Fibroblast of mammary gland (primary cell): ENCODE data around the gene COLGALT1.

Experiments
- DNase-seq: peaks from one replicate; pipeline ENCODE4 v3.0.0-alpha.2; 2010; ENCODE audit warnings: low read depth
- H3K4me3 ChIP-seq: 2 replicates; pipeline ENCODE4 v1.5.1; 2011; ENCODE audit warnings: low read depth, mild to moderate bottlenecking, low read length, moderate library complexity; ENCODE audit not compliant: control insufficient read depth
- CTCF ChIP-seq: conservative IDR thresholded peaks from 2 replicates; pipeline ENCODE4 v1.5.1; 2011; ENCODE audit warnings: low read depth, low read length, inconsistent platforms; ENCODE audit not compliant: control insufficient read depth, insufficient read depth

The COLGALT1 gene

GRCh38 chr19:17532557-17532956 lies 22.9 kb upstream of the COLGALT1 start:
- DNase-seq, result no peak
- no peak for TF ChIP-seq CTCF
- H3K4me3 ChIP-seq, result no peak overlapping the region

GRCh38 chr19:17534767-17535166 lies 20.7 kb upstream of the COLGALT1 start:
- no peak overlapping the region for H3K4me3 ChIP-seq
- no peak for DNase-seq
- TF ChIP-seq CTCF, result no peak

GRCh38 chr19:17536955-17537354 lies 18.5 kb upstream of the COLGALT1 start:
- TF ChIP-seq CTCF, result no peak
- peak; percentile 3 for DNase-seq
- H3K4me3 ChIP-seq, result no peak overlapping the region

- no peak for TF ChIP-seq CTCF
- DNase-seq, result no peak
- peak overlapping the region; percentile 37 for H3K4me3 ChIP-seq
Observed at GRCh38 chr19:17538684-17539237, 16.7 kb upstream of the COLGALT1 start.

GRCh38 chr19:17539238-17540117 lies 16.0 kb upstream of the COLGALT1 start:
- TF ChIP-seq CTCF, result no peak
- DNase-seq, result peak; percentile 92
- peak overlapping the region; percentile 37 for H3K4me3 ChIP-seq

GRCh38 chr19:17540174-17540573 lies 15.3 kb upstream of the COLGALT1 start:
- H3K4me3 ChIP-seq, result no peak overlapping the region
- TF ChIP-seq CTCF, result no peak

More at GRCh38 chr19:17540174-17540573, 15.3 kb upstream of the COLGALT1 start:
- no peak for DNase-seq
